Nephron (organoid): ENCODE data around the gene C19orf81.
"Not testable (repeated sequence)": the region's sequence is repeated elsewhere in the genome, so short reads cannot be mapped to it uniquely, and the experiment has no call there.

ENCODE experiments used
- H3K27ac Mint-ChIP-seq, 3 experiments: 2 replicates each; pipeline ENCODE4 v1.8.0; 2020; ENCODE audit warnings: mixed read lengths in 3 of 3, mild to moderate bottlenecking in 2 of 3, moderate library complexity in 1 of 3
- H3K27me3 Mint-ChIP-seq: 2 replicates; pipeline ENCODE4 v1.8.0; 2021; ENCODE audit warnings: low read depth, mild to moderate bottlenecking, moderate library complexity, mixed read lengths
- H3K36me3 Mint-ChIP-seq: 2 replicates; pipeline ENCODE4 v1.8.0; 2020; ENCODE audit warnings: low read depth, mixed read lengths
- H3K4me1 Mint-ChIP-seq: 2 replicates; pipeline ENCODE4 v1.8.0; 2020; ENCODE audit warnings: mixed read lengths
- H3K4me3 Mint-ChIP-seq, 3 experiments: 2 replicates each; pipeline ENCODE4 v1.8.0; 2020; ENCODE audit warnings: mild to moderate bottlenecking in 3 of 3, mixed read lengths in 3 of 3, moderate library complexity in 2 of 3
- H3K9me3 Mint-ChIP-seq: 2 replicates; pipeline ENCODE4 v1.8.0; 2020; ENCODE audit warnings: mixed read lengths
- CTCF ChIP-seq, 3 experiments: fragments of 200-600 bp; sonication (generic); IDR thresholded peaks; one replicate each; pipeline ENCODE4 v1.5.0; 2021; ENCODE audit warnings: antibody characterized with exemption in 3 of 3; ENCODE audit not compliant: unreplicated experiment in 3 of 3

The C19orf81 gene

GRCh38 chr19:50649433-50650391, at the start of gene C19orf81:
Gene C19orf81, plus strand, starts transcription at chr19:50649445. Its CDS starts 0 bp downstream, at chr19:50649445.
- no peak for TF ChIP-seq CTCF (IDR thresholded peaks at IDR 0.05; ENCODE audit: unreplicated experiment in 3 of 3)
- Mint-ChIP-seq H3K9me3 (no peaks in the 10 kb centered on the region), H3K4me1 (no peaks in the 10 kb centered on the region), H3K27ac (no peak within 1 kb of the TSS), H3K27me3 (peaks cover 32% of the 10 kb centered on the region), H3K4me3 (no peak within 1 kb of the TSS), H3K36me3 (no peaks in the 10 kb centered on the region)

GRCh38 chr19:50601407-50602088, 47.7 kb upstream of the C19orf81 start:
- H3K27me3 Mint-ChIP-seq: peaks cover 60% of the 10 kb centered on the region
- H3K9me3 Mint-ChIP-seq: peaks cover 3% of the 10 kb centered on the region
- no peak overlapping the region for H3K27ac Mint-ChIP-seq
- H3K4me1 Mint-ChIP-seq: no peaks in the 10 kb centered on the region
- no peak for TF ChIP-seq CTCF (IDR thresholded peaks at IDR 0.05; ENCODE audit: unreplicated experiment in 3 of 3)
- no peak overlapping the region for H3K4me3 Mint-ChIP-seq
- H3K36me3 Mint-ChIP-seq: no peaks in the 10 kb centered on the region

- Mint-ChIP-seq H3K4me1 (no peaks in the 10 kb centered on the region), H3K27me3 (peaks cover 65% of the 10 kb centered on the region)
- TF ChIP-seq CTCF (IDR thresholded peaks at IDR 0.05; ENCODE audit: unreplicated experiment in 3 of 3): no peak
These were observed 47.2 kb upstream of the C19orf81 start for GRCh38 chr19:50602089-50602422.

GRCh38 chr19:50602496-50602895, 46.7 kb upstream of the C19orf81 start:
- Mint-ChIP-seq H3K4me3 (no peak overlapping the region), H3K36me3 (no peaks in the 10 kb centered on the region), H3K9me3 (peaks cover 3% of the 10 kb centered on the region), H3K27ac (no peak overlapping the region), H3K4me1 (no peaks in the 10 kb centered on the region), H3K27me3 (peaks cover 69% of the 10 kb centered on the region)
- TF ChIP-seq CTCF (IDR thresholded peaks at IDR 0.05; ENCODE audit: unreplicated experiment in 3 of 3): no peak

More at GRCh38 chr19:50602089-50602422, 47.2 kb upstream of the C19orf81 start:
- Mint-ChIP-seq H3K4me3 (no peak overlapping the region), H3K36me3 (no peaks in the 10 kb centered on the region), H3K27ac (no peak overlapping the region), H3K9me3 (peaks cover 3% of the 10 kb centered on the region)

GRCh38 chr19:50602935-50603334, 46.3 kb upstream of the C19orf81 start:
- no peak for TF ChIP-seq CTCF (IDR thresholded peaks at IDR 0.05; ENCODE audit: unreplicated experiment in 3 of 3)
- peaks cover 70% of the 10 kb centered on the region for H3K27me3 Mint-ChIP-seq
- H3K36me3 Mint-ChIP-seq: no peaks in the 10 kb centered on the region
- no peaks in the 10 kb centered on the region for H3K4me1 Mint-ChIP-seq
- peaks cover 3% of the 10 kb centered on the region for H3K9me3 Mint-ChIP-seq
- no peak overlapping the region for H3K4me3 Mint-ChIP-seq
- no peak overlapping the region for H3K27ac Mint-ChIP-seq

GRCh38 chr19:50604264-50605073, 44.8 kb upstream of the C19orf81 start:
- not testable (repeated sequence) for H3K4me3 Mint-ChIP-seq, H3K27ac Mint-ChIP-seq, H3K36me3 Mint-ChIP-seq, H3K9me3 Mint-ChIP-seq, H3K4me1 Mint-ChIP-seq
- H3K27me3 Mint-ChIP-seq: peaks cover 76% of the 10 kb centered on the region
